NOMO-1 treated with DMSO at 0.1 percent for 48 hours (cell line): ENCODE data around the gene CHMP5.
"Not testable (repeated sequence)": the region's sequence is repeated elsewhere in the genome, so short reads cannot be mapped to it uniquely, and the experiment has no call there.

Experiments used
- DNase-seq: peaks from one replicate; lab custom pipeline; 2025; ENCODE audit not compliant: unreplicated experiment; lab: John Stamatoyannopoulos, UW

Gene CHMP5

GRCh38 chr9:33311953-33312352 is 47.1 kb downstream of the CHMP5 start:
- no peak for DNase-seq

- DNase-seq, result peak; percentile 11
These were observed 50.5 kb downstream of the CHMP5 start for GRCh38 chr9:33315371-33315770.

GRCh38 chr9:33317136-33317535 is 52.3 kb downstream of the CHMP5 start:
- DNase-seq, result not testable (repeated sequence)

GRCh38 chr9:33318225-33318624 is 53.4 kb downstream of the CHMP5 start:
- no peak for DNase-seq

- DNase-seq, result no peak
These were observed 53.9 kb downstream of the CHMP5 start for GRCh38 chr9:33318781-33319180.

GRCh38 chr9:33320230-33320567 is 55.4 kb downstream of the CHMP5 start:
- no peak for DNase-seq

GRCh38 chr9:33320568-33321261 is 55.9 kb downstream of the CHMP5 start:
- DNase-seq, result no peak

GRCh38 chr9:33329117-33329563 is 64.3 kb downstream of the CHMP5 start:
- DNase-seq, result no peak

GRCh38 chr9:33329979-33330378 is 65.1 kb downstream of the CHMP5 start:
- no peak for DNase-seq

GRCh38 chr9:33331377-33331891 is 66.6 kb downstream of the CHMP5 start:
- DNase-seq, result no peak
